HepG2 (cell line): Measurements from ENCODE around the gene TANC1. TPM values are rescaled to one million over a fixed set of nuclear protein-coding genes. Genes with fewer than 3 reads are reported as not detected.

Source experiments
- ATAC-seq: fragments of 200-7000 bp; cut with Tn5 transposase; 3 replicates; pipeline ENCODE4 v1.9.1; 2020; ENCODE audit warnings: mild to moderate bottlenecking, moderate library complexity
- BruUV-seq: library from RNA; stranded (reverse); fragments of 400-500 nt; replicated peaks from 2 replicates; lab custom pipeline; 2021; lab: Mats Ljungman, UMichigan
- CTCF ChIA-PET: fragments of 300-600 bp; formaldehyde crosslinking; extraction: SDS; loops from one replicate; lab custom pipeline; 2021; ENCODE audit warnings: low total read pairs, inconsistent platforms, low intra/inter-chr PET ratio; lab: Yijun Ruan, JAX
- POLR2A ChIA-PET: fragments of 350-600 bp; sonication (Branson Sonifier 250); formaldehyde crosslinking; loops from one replicate; lab custom pipeline; 2020; ENCODE audit warnings: antibody characterized with exemption, inconsistent platforms; lab: Yijun Ruan, JAX
- DNase-seq: peaks from one replicate; pipeline ENCODE4 v3.0.0-alpha.2; 2015; ENCODE audit warnings: low spot score
- FAIRE-seq: peaks from 3 replicates; lab custom pipeline; 2011; peaks lifted over from hg19 to GRCh38; lab: Jason Lieb, UNC
- H2AFZ ChIP-seq: one replicate; pipeline ENCODE4 v1.6.1; 2011; ENCODE audit warnings: low read length, inconsistent platforms
- H3K27ac ChIP-seq: fragments of 300-600 bp; 3 replicates; pipeline ENCODE4 v1.8.0; 2011; ENCODE audit warnings: mixed run types, mild to moderate bottlenecking, mixed read lengths, low read length, inconsistent platforms; ENCODE audit not compliant: insufficient read depth; ENCODE audit errors: extremely low read length
- H3K27me3 ChIP-seq, 2 experiments: fragments of 200-600 bp in 1 of 2; 2 replicates in 1 of 2; 3 replicates in 1 of 2; pipeline versions ENCODE4 v1.6.0 to v1.8.0; 2011; ENCODE audit warnings: low read length in 2 of 2, mild to moderate bottlenecking in 2 of 2, moderate library complexity in 2 of 2, inconsistent platforms in 1 of 2; ENCODE audit not compliant: insufficient read depth in 2 of 2, control insufficient read depth in 1 of 2
- H3K36me3 ChIP-seq, 2 experiments: fragments of 200-600 bp in 1 of 2; replicated peaks in 1 of 2; 2 replicates in 1 of 2; 3 replicates in 1 of 2; pipeline versions ENCODE4 v1.5.1 to v1.8.0; 2011; ENCODE audit warnings: low read length in 2 of 2, inconsistent platforms in 1 of 2; ENCODE audit not compliant: insufficient read depth in 2 of 2, control insufficient read depth in 1 of 2
- H3K4me1 ChIP-seq: 2 replicates; pipeline ENCODE4 v1.5.1; 2012; ENCODE audit warnings: low read length, inconsistent platforms; ENCODE audit not compliant: insufficient read depth
- H3K4me2 ChIP-seq: 2 replicates; pipeline ENCODE4 v1.6.0; 2011; ENCODE audit warnings: low read depth, low read length, inconsistent platforms
- H3K4me3 ChIP-seq, 3 experiments: fragments of 200-600 bp in 1 of 3; sonication (generic), shearing (Covaris generic) in 1 of 3; replicated peaks in 1 of 3; 2 replicates each; pipeline ENCODE4 v1.5.1; 2011 to 2016; ENCODE audit warnings: low read length in 3 of 3, inconsistent platforms in 2 of 3, low read depth in 2 of 3, mild to moderate bottlenecking in 2 of 3, control low read depth in 1 of 3, mixed read lengths in 1 of 3; ENCODE audit not compliant: insufficient read depth in 1 of 3
- H3K79me2 ChIP-seq: one replicate; pipeline ENCODE4 v1.6.1; 2011; ENCODE audit warnings: low read length, inconsistent platforms; ENCODE audit not compliant: insufficient read depth
- H3K9ac ChIP-seq: 2 replicates; pipeline ENCODE4 v1.6.0; 2011; ENCODE audit warnings: mild to moderate bottlenecking, low read depth, low read length, inconsistent platforms; ENCODE audit not compliant: insufficient read depth
- H3K9me3 ChIP-seq: 2 replicates; pipeline ENCODE4 v1.5.1; 2012; ENCODE audit warnings: mild to moderate bottlenecking, low read length
- H4K20me1 ChIP-seq: 2 replicates; pipeline ENCODE4 v1.6.0; 2011; ENCODE audit warnings: inconsistent platforms, mild to moderate bottlenecking, low read length, moderate library complexity; ENCODE audit not compliant: insufficient read depth
- CCDC6 ChIP-seq: sonication (generic); formaldehyde crosslinking; IDR thresholded peaks from 2 replicates; pipeline ENCODE4 v1.8.1; 2022; ENCODE audit warnings: mild to moderate bottlenecking, missing genetic modification reagents, moderate library complexity
- DNMT1 ChIP-seq: sonication (generic); formaldehyde crosslinking; IDR thresholded peaks from 2 replicates; pipeline ENCODE4 v1.5.1; 2020; ENCODE audit warnings: mild to moderate bottlenecking, missing genetic modification reagents
- DR1 ChIP-seq: sonication (generic); formaldehyde crosslinking; IDR thresholded peaks from 2 replicates; pipeline ENCODE4 v1.8.0; 2021; ENCODE audit warnings: mild to moderate bottlenecking, missing genetic modification reagents, inconsistent platforms
- HIVEP1 ChIP-seq: sonication (generic); formaldehyde crosslinking; IDR thresholded peaks from 2 replicates; pipeline ENCODE4 v1.4.0; 2020; ENCODE audit warnings: mild to moderate bottlenecking, missing genetic modification reagents
- RFX3 ChIP-seq: IDR thresholded peaks from 2 replicates; pipeline ENCODE4 v1.6.1; 2016; ENCODE audit warnings: missing biosample characterization, missing genetic modification reagents
- SCMH1 ChIP-seq: sonication (generic); formaldehyde crosslinking; IDR thresholded peaks from 2 replicates; pipeline ENCODE4 v1.9.0; 2021; ENCODE audit warnings: missing genetic modification reagents, mild to moderate bottlenecking, borderline replicate concordance
- SMARCE1 ChIP-seq: fragments of 450-650 bp; IDR thresholded peaks from 2 replicates; pipeline ENCODE4 v1.6.1; 2017; ENCODE audit warnings: borderline replicate concordance
- SOX13 ChIP-seq, 3 experiments: fragments of 450-650 bp in 1 of 3; sonication (generic) in 1 of 3; formaldehyde crosslinking in 1 of 3; IDR thresholded peaks in 2 of 3; conservative IDR thresholded peaks in 1 of 3; 2 replicates each; pipeline versions ENCODE4 v1.5.0 to v1.6.1; 2016 to 2020; ENCODE audit warnings: antibody characterized with exemption in 1 of 3, mild to moderate bottlenecking in 1 of 3, missing compliant biosample characterization in 1 of 3, missing genetic modification reagents in 1 of 3, moderate library complexity in 1 of 3
- ZNF24 ChIP-seq: fragments of 450-650 bp; IDR thresholded peaks from 2 replicates; pipeline ENCODE4 v1.6.1; 2017; ENCODE audit warnings: antibody characterized with exemption, mild to moderate bottlenecking
- ZNF747 ChIP-seq: sonication (generic); formaldehyde crosslinking; IDR thresholded peaks from 2 replicates; pipeline ENCODE4 v1.8.1; 2023; ENCODE audit warnings: missing genetic modification reagents, mild to moderate bottlenecking, borderline replicate concordance
- ZNF790 ChIP-seq: sonication (generic); formaldehyde crosslinking; IDR thresholded peaks from 2 replicates; pipeline ENCODE4 v1.8.0; 2022; ENCODE audit warnings: missing genetic modification reagents, mild to moderate bottlenecking, borderline replicate concordance
- ZSCAN21 ChIP-seq: sonication (generic); formaldehyde crosslinking; IDR thresholded peaks from 2 replicates; pipeline ENCODE4 v1.8.0; 2022; ENCODE audit warnings: mild to moderate bottlenecking, missing genetic modification reagents, moderate library complexity, borderline replicate concordance
- WGBS: methylation state at CpG from one replicate; pipeline ENCODE4 v1.1.6; 2017; ENCODE audit warnings: low lambda C conversion rate; 5-methylcytosine and 5-hydroxymethylcytosine counted together
- in situ Hi-C: cut with HindIII; loops from 2 replicates; pipeline ENCODE4 v1.10.0; 2017; ENCODE audit warnings: low pct_unique_long_range_greater_than_20kb; ENCODE audit not compliant: extremely low pct_ligation_motif_present
- intact Hi-C: fragments of 100-400 bp; cut with micrococcal nuclease; formaldehyde crosslinking; loops from one replicate; pipeline ENCODE4 v1.10.0; 2022; ENCODE audit not compliant: unreplicated experiment
- polyA plus RNA-seq, 8 experiments: library from polyadenylated mRNA; depleted of rRNA in 3 of 8; stranded (reverse) in 7 of 8; unstranded in 1 of 8; fragments of >200 nt; fragmentation: Illumina TruSeq in 4 of 8; extraction: Trizol in 4 of 8; gene quantifications; 2 replicates each; pipeline versions ENCODE4 v1.2.1 to v1.2.3, GENCODE V29; 2011 to 2016; ENCODE audit warnings: low read depth in 4 of 8, missing spikeins in 1 of 8, mixed read lengths in 1 of 8; ENCODE audit not compliant: insufficient read depth in 1 of 8
- total RNA-seq, 5 experiments: library from RNA; depleted of rRNA; stranded (reverse); fragments of >200 nt; fragmentation: Illumina TruSeq; extraction: Trizol; gene quantifications; 2 replicates each; pipeline ENCODE4 v1.2.3, GENCODE V29; 2016; ENCODE audit warnings: low read depth in 1 of 5
- TF ChIP-seq, protein P1 (sequence below): sonication (generic); formaldehyde crosslinking; IDR thresholded peaks from 2 replicates; pipeline ENCODE4 v1.9.0; 2022; ENCODE audit warnings: low read depth, missing genetic modification reagents

TANC1 gene
- total and polyA plus RNA-seq, 2 of the 13 experiments (the other 11 are each of a cell fraction or from before 2014, with no cell fraction given): 2.3 to 5.6 TPM

DNA sequence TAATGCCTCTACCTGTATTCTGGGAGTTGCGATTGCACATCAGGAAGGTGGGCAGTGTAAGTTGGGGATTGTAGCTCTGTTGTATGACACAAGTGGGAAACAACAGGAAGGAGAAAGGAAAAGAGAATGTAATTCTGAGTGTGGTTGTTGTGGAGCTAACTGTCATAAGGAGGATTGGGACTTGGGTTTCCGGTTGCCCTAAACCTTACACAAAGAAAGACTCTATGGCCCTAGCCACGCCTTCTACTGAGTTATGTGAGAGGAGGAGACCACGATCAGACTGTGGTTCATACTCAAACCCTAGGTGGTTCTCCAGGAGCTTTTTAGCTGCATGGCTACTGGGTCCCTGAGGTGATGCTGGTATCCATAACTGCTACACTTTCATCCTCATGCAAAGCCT lies 86.5 kb downstream of the TANC1 start (continued):
- no peak for TF ChIP-seq ZNF24
- TF ChIP-seq HIVEP1 (CRISPR knock-in tag): no peak
- TF ChIP-seq SCMH1 (CRISPR knock-in tag): no peak
- TF ChIP-seq, all 625 proteins: peak for 0

DNA sequence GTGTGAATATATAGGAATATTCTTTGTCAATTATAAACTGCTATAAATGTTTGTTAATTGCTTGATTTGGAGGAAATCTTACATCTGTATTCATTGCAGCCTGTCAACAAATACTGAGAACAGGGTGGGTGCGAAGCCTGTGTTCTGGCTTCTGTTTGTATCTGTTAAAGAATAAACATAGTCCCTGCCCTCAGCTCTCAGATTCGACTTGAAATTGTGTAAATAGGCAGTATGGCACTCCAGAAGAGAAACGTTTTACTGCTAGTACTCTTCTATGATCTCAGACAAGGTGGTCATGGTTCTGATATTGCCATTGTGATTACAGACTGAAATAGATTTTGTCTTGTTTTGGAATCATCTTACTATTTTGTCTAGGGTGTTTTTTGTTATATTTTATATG lies 92.1 kb downstream of the TANC1 start:
- no peaks in the 10 kb centered on the region for H3K79me2 ChIP-seq
- no peak overlapping the region for H3K9ac ChIP-seq
- WGBS: 25% methylated on average over 3 of the region's 3 CpGs
- ChIA-PET CTCF (no interaction called here), POLR2A (no interaction called here)
- no peaks in the 10 kb centered on the region for H3K36me3 ChIP-seq
- H3K4me1 ChIP-seq: peaks cover 29% of the 10 kb centered on the region
- H2AFZ ChIP-seq: no peak overlapping the region
- in situ Hi-C loops: no loop called here
- intact Hi-C loops: no loop called here
- H3K27ac ChIP-seq: no peak overlapping the region
- H3K27me3 ChIP-seq: no peaks in the 10 kb centered on the region; a peak in 1 of 5 replicates
- TF ChIP-seq SOX13 (IDR thresholded peaks at IDR 0.05) (no peak), SOX13 (CRISPR knock-in tag; conservative IDR thresholded peaks at IDR 0.05 in 1 of 2, IDR thresholded peaks at IDR 0.05 in 1 of 2) (no peak), DR1 (CRISPR knock-in tag) (no peak), DNMT1 (CRISPR knock-in tag) (no peak), ZSCAN21 (CRISPR knock-in tag) (no peak), CCDC6 (CRISPR knock-in tag) (no peak), SMARCE1 (no peak), ZNF790 (no peak), ZNF747 (CRISPR knock-in tag) (no peak), RFX3 (CRISPR knock-in tag) (no peak)
- TF ChIP-seq, protein P1, sequence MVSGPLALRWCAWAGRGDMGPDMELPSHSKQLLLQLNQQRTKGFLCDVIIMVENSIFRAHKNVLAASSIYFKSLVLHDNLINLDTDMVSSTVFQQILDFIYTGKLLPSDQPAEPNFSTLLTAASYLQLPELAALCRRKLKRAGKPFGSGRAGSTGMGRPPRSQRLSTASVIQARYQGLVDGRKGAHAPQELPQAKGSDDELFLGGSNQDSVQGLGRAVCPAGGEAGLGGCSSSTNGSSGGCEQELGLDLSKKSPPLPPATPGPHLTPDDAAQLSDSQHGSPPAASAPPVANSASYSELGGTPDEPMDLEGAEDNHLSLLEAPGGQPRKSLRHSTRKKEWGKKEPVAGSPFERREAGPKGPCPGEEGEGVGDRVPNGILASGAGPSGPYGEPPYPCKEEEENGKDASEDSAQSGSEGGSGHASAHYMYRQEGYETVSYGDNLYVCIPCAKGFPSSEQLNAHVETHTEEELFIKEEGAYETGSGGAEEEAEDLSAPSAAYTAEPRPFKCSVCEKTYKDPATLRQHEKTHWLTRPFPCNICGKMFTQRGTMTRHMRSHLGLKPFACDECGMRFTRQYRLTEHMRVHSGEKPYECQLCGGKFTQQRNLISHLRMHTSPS (CRISPR knock-in tag): no peak
- BruUV-seq: no TSS peak
- H3K4me3 ChIP-seq: no peak overlapping the region
- H3K9me3 ChIP-seq: no peaks in the 10 kb centered on the region
- ATAC-seq (no peak), FAIRE-seq (no peak), DNase-seq (no peak)
- no peaks in the 10 kb centered on the region for H4K20me1 ChIP-seq
- no peak overlapping the region for H3K4me2 ChIP-seq
